GM21367 (cell line): ENCODE results near the gene LBR.

Source experiments
- ATAC-seq: cut with Tn5 transposase; IDR thresholded peaks from one replicate; pipeline ENCODE4 v1.9.1; 2021; ENCODE audit not compliant: unreplicated experiment

LBR gene

GRCh38 chr1:225378880-225379279 is 49.0 kb downstream of the LBR start:
- ATAC-seq = no peak

- ATAC-seq = no peak
These were observed 52.8 kb downstream of the LBR start for GRCh38 chr1:225374996-225375395.

- no peak for ATAC-seq
These were observed 54.7 kb downstream of the LBR start for GRCh38 chr1:225373155-225373554.

- ATAC-seq = no peak
These were observed 56.4 kb downstream of the LBR start for GRCh38 chr1:225371366-225372010.

GRCh38 chr1:225368036-225368552 is 59.7 kb downstream of the LBR start:
- ATAC-seq = no peak

GRCh38 chr1:225366552-225366951 is 61.3 kb downstream of the LBR start:
- no peak for ATAC-seq

- no peak for ATAC-seq
These were observed 61.8 kb downstream of the LBR start for GRCh38 chr1:225366018-225366417.

GRCh38 chr1:225364439-225364838 is 63.4 kb downstream of the LBR start:
- ATAC-seq = no peak

- ATAC-seq = no peak
These were observed 65.0 kb downstream of the LBR start for GRCh38 chr1:225362805-225363204.

- ATAC-seq = no peak
These were observed 66.7 kb downstream of the LBR start for GRCh38 chr1:225361176-225361575.

- no peak for ATAC-seq
These were observed 67.7 kb downstream of the LBR start for GRCh38 chr1:225360119-225360518.

GRCh38 chr1:225355863-225356262 is 72.0 kb downstream of the LBR start:
- no peak for ATAC-seq

GRCh38 chr1:225354906-225355305 is 72.9 kb downstream of the LBR start:
- ATAC-seq = no peak
